A549 (cell line): ENCODE results near the gene GTPBP2.

Source experiments
- BHLHE40 ChIP-seq: IDR thresholded peaks from 2 replicates; pipeline ENCODE4 v1.6.1; 2012; ENCODE audit warnings: low read depth, low read length, inconsistent platforms
- CEBPB ChIP-seq, 2 experiments: fragments of >200 bp in 1 of 2; sonication (Bioruptor Twin) in 1 of 2; formaldehyde crosslinking in 1 of 2; IDR thresholded peaks; 2 replicates each; pipeline ENCODE4 v1.6.1; 2012 to 2016
- CTCF ChIP-seq: fragments of >200 bp; sonication (Bioruptor Twin); formaldehyde crosslinking; IDR thresholded peaks from 3 replicates; pipeline ENCODE4 v1.5.1; 2016
- ELK1 ChIP-seq: fragments of 150-350 bp; IDR thresholded peaks from 2 replicates; pipeline ENCODE4 v1.6.1; 2014; ENCODE audit warnings: low read depth, mild to moderate bottlenecking, low read length
- GATA3 ChIP-seq: IDR thresholded peaks from 2 replicates; pipeline ENCODE4 v1.6.1; 2012; ENCODE audit warnings: borderline replicate concordance
- MAZ ChIP-seq: fragments of 150-350 bp; IDR thresholded peaks from 2 replicates; pipeline ENCODE4 v1.6.1; 2014; ENCODE audit warnings: antibody characterized with exemption, low read depth, low read length, borderline replicate concordance
- MYC ChIP-seq: IDR thresholded peaks from 2 replicates; pipeline ENCODE4 v1.6.1; 2012; ENCODE audit warnings: mild to moderate bottlenecking, inconsistent platforms, low read length, improper control_type of control experiment, borderline replicate concordance
- POLR2A ChIP-seq: IDR thresholded peaks from 2 replicates; pipeline ENCODE4 v1.6.1; 2012; ENCODE audit warnings: mild to moderate bottlenecking, low read length
- REST ChIP-seq: fragments of 200-600 bp; sonication (generic); IDR thresholded peaks from 2 replicates; pipeline ENCODE4 v1.6.1; 2016; ENCODE audit warnings: antibody characterized with exemption, mild to moderate bottlenecking, moderate library complexity
- SMC3 ChIP-seq: fragments of >200 bp; sonication (Bioruptor Twin); formaldehyde crosslinking; IDR thresholded peaks from 3 replicates; pipeline ENCODE4 v1.6.1; 2018; ENCODE audit warnings: inconsistent platforms

- TF ChIP-seq ELK1 (no peak), CTCF (no peak), MAZ (no peak), GATA3 (no peak), POLR2A (no peak), SMC3 (no peak), REST (no peak), BHLHE40 (no peak), MYC (no peak), CEBPB (IDR thresholded peaks at IDR 0.05) (no peak)
Observed at GRCh38 chr6:43657221-43657802, 28.2 kb upstream of the GTPBP2 start.
